Uterus (tissue), 2 donors: Measurements from ENCODE around the gene BAZ1B.

Experiments
- POLR2A ChIP-seq, 2 donors: fragments of 450-650 bp; IDR thresholded peaks; one replicate each; pipeline ENCODE4 v1.6.1; 2016; ENCODE audit warnings: antibody characterized with exemption in 2 of 2, mild to moderate bottlenecking in 1 of 2, moderate library complexity in 1 of 2
- TF ChIP-seq, protein P1 (sequence below), 4 experiments: fragments of 200-600 bp in 2 of 4; fragments of 450-650 bp in 2 of 4; sonication (generic) in 2 of 4; IDR thresholded peaks; one replicate each; pipeline ENCODE4 v1.5.1; 2016 to 2019; ENCODE audit warnings: antibody characterized with exemption in 4 of 4, mild to moderate bottlenecking in 2 of 4, moderate library complexity in 1 of 4

DNA sequence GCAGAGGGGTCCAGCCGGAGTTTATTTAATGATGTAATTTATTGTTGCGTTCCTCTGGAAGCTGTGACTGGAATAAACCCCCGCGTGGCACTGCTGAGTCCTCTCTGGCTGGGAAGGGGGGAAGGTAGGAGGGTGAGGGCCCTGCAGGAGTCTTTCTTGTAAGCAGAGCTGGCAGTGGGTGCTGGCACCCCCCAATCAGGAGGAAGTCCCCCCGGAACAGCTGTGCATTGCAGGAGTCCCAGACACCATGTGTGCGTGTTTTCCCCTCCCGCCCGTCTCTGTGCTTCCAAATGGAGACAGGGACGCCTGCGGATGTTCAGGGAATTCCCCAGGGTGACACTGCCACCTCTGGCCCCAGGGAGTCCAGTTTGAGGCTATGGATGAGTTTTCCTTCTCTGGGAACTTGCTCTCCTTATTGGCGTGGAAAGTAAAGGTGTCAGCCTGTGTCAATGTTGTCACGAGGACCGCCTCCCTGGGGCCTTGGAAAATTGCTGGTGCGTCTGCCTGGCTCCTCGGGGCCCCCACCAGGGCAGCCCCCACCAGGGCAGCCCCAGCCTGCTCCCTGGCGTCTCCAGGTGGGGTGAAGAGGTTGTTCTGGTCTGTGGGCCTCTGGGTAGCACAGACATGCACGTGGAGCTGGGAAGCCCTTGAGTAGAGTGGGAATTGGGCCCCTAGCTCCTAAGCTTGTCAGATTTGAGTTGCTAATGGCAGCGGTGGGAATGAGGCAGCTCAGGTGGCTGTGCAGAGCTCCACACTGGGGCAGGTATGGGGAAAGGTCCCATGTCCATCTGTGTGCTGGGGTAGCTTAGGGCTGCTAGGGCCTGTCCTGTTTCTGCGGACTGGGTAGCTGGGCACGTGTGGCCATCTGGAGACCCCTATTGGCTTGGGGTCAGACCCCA, 85.8 kb downstream of the BAZ1B start:
- TF ChIP-seq, protein P1, sequence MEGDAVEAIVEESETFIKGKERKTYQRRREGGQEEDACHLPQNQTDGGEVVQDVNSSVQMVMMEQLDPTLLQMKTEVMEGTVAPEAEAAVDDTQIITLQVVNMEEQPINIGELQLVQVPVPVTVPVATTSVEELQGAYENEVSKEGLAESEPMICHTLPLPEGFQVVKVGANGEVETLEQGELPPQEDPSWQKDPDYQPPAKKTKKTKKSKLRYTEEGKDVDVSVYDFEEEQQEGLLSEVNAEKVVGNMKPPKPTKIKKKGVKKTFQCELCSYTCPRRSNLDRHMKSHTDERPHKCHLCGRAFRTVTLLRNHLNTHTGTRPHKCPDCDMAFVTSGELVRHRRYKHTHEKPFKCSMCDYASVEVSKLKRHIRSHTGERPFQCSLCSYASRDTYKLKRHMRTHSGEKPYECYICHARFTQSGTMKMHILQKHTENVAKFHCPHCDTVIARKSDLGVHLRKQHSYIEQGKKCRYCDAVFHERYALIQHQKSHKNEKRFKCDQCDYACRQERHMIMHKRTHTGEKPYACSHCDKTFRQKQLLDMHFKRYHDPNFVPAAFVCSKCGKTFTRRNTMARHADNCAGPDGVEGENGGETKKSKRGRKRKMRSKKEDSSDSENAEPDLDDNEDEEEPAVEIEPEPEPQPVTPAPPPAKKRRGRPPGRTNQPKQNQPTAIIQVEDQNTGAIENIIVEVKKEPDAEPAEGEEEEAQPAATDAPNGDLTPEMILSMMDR (IDR thresholded peaks at IDR 0.05): no peak
- TF ChIP-seq POLR2A (IDR thresholded peaks at IDR 0.05): no peak
